ENCODE results near the gene C19orf25. TPM values are rescaled to one million over a fixed set of nuclear protein-coding genes. Genes with fewer than 3 reads are reported as not detected.

C19orf25 gene
- total and polyA plus RNA-seq, 2 donors (not counting 1 experiment from before 2014, with no cell fraction given), result 11.2 to 24.8 TPM

GRCh38 chr19:1449467-1450442 is 29.3 kb downstream of the C19orf25 start, which contains the start of gene APC2:
Gene APC2 (plus strand): TSS chr19:1450121. CDS start chr19:1453002, 2,881 bp downstream.
- no peaks in the 10 kb centered on the region for H3K79me2 ChIP-seq (ENCODE audit: control insufficient read depth, insufficient read depth, low read length)
- no peaks in the 10 kb centered on the region for H3K36me3 ChIP-seq (ENCODE audit: control insufficient read depth, insufficient read depth, low read length)
- no peaks in the 10 kb centered on the region for H4K20me1 ChIP-seq (ENCODE audit: control insufficient read depth, extremely low read depth, insufficient read depth, low read length)
- H3K9me3 ChIP-seq (ENCODE audit: control insufficient read depth, insufficient read depth, low read depth, low read length), result no peaks in the 10 kb centered on the region
- peak within 1 kb of the TSS in 2 of 4 experiments; percentile 11 to 25 for H3K4me3 ChIP-seq (replicated peaks in 1 of 4; ENCODE audit: control extremely low read depth in 1 of 4, insufficient read depth in 1 of 4, low read depth in 3 of 4, low read length in 4 of 4)
- TF ChIP-seq, protein P1, sequence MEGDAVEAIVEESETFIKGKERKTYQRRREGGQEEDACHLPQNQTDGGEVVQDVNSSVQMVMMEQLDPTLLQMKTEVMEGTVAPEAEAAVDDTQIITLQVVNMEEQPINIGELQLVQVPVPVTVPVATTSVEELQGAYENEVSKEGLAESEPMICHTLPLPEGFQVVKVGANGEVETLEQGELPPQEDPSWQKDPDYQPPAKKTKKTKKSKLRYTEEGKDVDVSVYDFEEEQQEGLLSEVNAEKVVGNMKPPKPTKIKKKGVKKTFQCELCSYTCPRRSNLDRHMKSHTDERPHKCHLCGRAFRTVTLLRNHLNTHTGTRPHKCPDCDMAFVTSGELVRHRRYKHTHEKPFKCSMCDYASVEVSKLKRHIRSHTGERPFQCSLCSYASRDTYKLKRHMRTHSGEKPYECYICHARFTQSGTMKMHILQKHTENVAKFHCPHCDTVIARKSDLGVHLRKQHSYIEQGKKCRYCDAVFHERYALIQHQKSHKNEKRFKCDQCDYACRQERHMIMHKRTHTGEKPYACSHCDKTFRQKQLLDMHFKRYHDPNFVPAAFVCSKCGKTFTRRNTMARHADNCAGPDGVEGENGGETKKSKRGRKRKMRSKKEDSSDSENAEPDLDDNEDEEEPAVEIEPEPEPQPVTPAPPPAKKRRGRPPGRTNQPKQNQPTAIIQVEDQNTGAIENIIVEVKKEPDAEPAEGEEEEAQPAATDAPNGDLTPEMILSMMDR (conservative IDR thresholded peaks at IDR 0.05 in 1 of 2, IDR thresholded peaks at IDR 0.05 in 1 of 2; ENCODE audit: low read depth in 1 of 2, low read length in 2 of 2), result no peak
- TF ChIP-seq EZH2 (IDR thresholded peaks at IDR 0.05; ENCODE audit: low read length, missing control alignments), result peak; percentile 32
- no peak within 1 kb of the TSS for H2AFZ ChIP-seq (ENCODE audit: low read length)
- H3K27me3 ChIP-seq (ENCODE audit: control insufficient read depth, insufficient read depth, low read length), result peaks cover 67% of the 10 kb centered on the region
- peak within 1 kb of the TSS; percentile 13 for H3K4me2 ChIP-seq (ENCODE audit: extremely low read depth, insufficient read depth, low read length)
- DNase-seq (ENCODE audit: low read depth in 2 of 2), result peak in 1 of 2 donors; percentile 26
- no peak within 1 kb of the TSS for H3K9ac ChIP-seq (ENCODE audit: insufficient read depth, low read length)
- peaks cover 6% of the 10 kb centered on the region for H3K4me1 ChIP-seq (ENCODE audit: control insufficient read depth, extremely low read depth, insufficient read depth, low read length)
- no peak within 1 kb of the TSS for H3K27ac ChIP-seq (ENCODE audit: insufficient read depth, low read length)

- no peak overlapping the region for H3K27ac ChIP-seq (ENCODE audit: insufficient read depth, low read length)
- peaks cover 55% of the 10 kb centered on the region for H3K27me3 ChIP-seq (ENCODE audit: control insufficient read depth, insufficient read depth, low read length)
- H3K36me3 ChIP-seq (ENCODE audit: control insufficient read depth, insufficient read depth, low read length), result no peaks in the 10 kb centered on the region
- no peak overlapping the region for H3K4me2 ChIP-seq (ENCODE audit: extremely low read depth, insufficient read depth, low read length)
- H2AFZ ChIP-seq (ENCODE audit: low read length), result no peak overlapping the region
- no peak for TF ChIP-seq EZH2 (IDR thresholded peaks at IDR 0.05; ENCODE audit: low read length, missing control alignments)
- TF ChIP-seq, protein P1 (conservative IDR thresholded peaks at IDR 0.05 in 1 of 2, IDR thresholded peaks at IDR 0.05 in 1 of 2; ENCODE audit: low read depth in 1 of 2, low read length in 2 of 2), result no peak
- DNase-seq (ENCODE audit: low read depth in 2 of 2), result no peak
- H4K20me1 ChIP-seq (ENCODE audit: control insufficient read depth, extremely low read depth, insufficient read depth, low read length), result no peaks in the 10 kb centered on the region
- H3K79me2 ChIP-seq (ENCODE audit: control insufficient read depth, insufficient read depth, low read length), result no peaks in the 10 kb centered on the region
- no peak overlapping the region for H3K4me3 ChIP-seq (replicated peaks in 1 of 4; ENCODE audit: control extremely low read depth in 1 of 4, insufficient read depth in 1 of 4, low read depth in 3 of 4, low read length in 4 of 4)
- no peaks in the 10 kb centered on the region for H3K9me3 ChIP-seq (ENCODE audit: control insufficient read depth, insufficient read depth, low read depth, low read length)
- no peak overlapping the region for H3K9ac ChIP-seq (ENCODE audit: insufficient read depth, low read length)
- peaks cover 3% of the 10 kb centered on the region for H3K4me1 ChIP-seq (ENCODE audit: control insufficient read depth, extremely low read depth, insufficient read depth, low read length)
Observed at GRCh38 chr19:1447944-1448343, 31.1 kb downstream of the C19orf25 start.

GRCh38 chr19:1447504-1447903 is 31.5 kb downstream of the C19orf25 start:
- Histone ChIP-seq H3K79me2 (ENCODE audit: control insufficient read depth, insufficient read depth, low read length) (no peaks in the 10 kb centered on the region), H2AFZ (ENCODE audit: low read length) (no peak overlapping the region), H3K4me1 (ENCODE audit: control insufficient read depth, extremely low read depth, insufficient read depth, low read length) (peaks cover 3% of the 10 kb centered on the region), H3K36me3 (ENCODE audit: control insufficient read depth, insufficient read depth, low read length) (peaks cover 2% of the 10 kb centered on the region), H4K20me1 (ENCODE audit: control insufficient read depth, extremely low read depth, insufficient read depth, low read length) (no peaks in the 10 kb centered on the region), H3K4me3 (replicated peaks in 1 of 4; ENCODE audit: control extremely low read depth in 1 of 4, insufficient read depth in 1 of 4, low read depth in 3 of 4, low read length in 4 of 4) (no peak overlapping the region), H3K27me3 (ENCODE audit: control insufficient read depth, insufficient read depth, low read length) (peaks cover 52% of the 10 kb centered on the region), H3K4me2 (ENCODE audit: extremely low read depth, insufficient read depth, low read length) (no peak overlapping the region), H3K9ac (ENCODE audit: insufficient read depth, low read length) (no peak overlapping the region), H3K9me3 (ENCODE audit: control insufficient read depth, insufficient read depth, low read depth, low read length) (no peaks in the 10 kb centered on the region), H3K27ac (ENCODE audit: insufficient read depth, low read length) (no peak overlapping the region)
- DNase-seq (ENCODE audit: low read depth in 2 of 2), result no peak
- TF ChIP-seq EZH2 (IDR thresholded peaks at IDR 0.05; ENCODE audit: low read length, missing control alignments), result no peak
- TF ChIP-seq, protein P1 (conservative IDR thresholded peaks at IDR 0.05 in 1 of 2, IDR thresholded peaks at IDR 0.05 in 1 of 2; ENCODE audit: low read depth in 1 of 2, low read length in 2 of 2), result no peak
